HG03469 (cell line): ENCODE measurements around the gene CDHR3.
"Not testable (repeated sequence)": the region's sequence is repeated elsewhere in the genome, so short reads cannot be mapped to it uniquely, and the experiment has no call there.

Source experiments
- ATAC-seq: cut with Tn5 transposase; IDR thresholded peaks from one replicate; pipeline ENCODE4 v1.9.1; 2021; ENCODE audit warnings: mild to moderate bottlenecking, moderate library complexity, moderate number of reproducible peaks; ENCODE audit not compliant: unreplicated experiment

Gene CDHR3

GRCh38 chr7:105963038-105963667, at the start of gene CDHR3:
CDHR3 (plus strand) TSS chr7:105963264; CDS start chr7:105963319, 55 bp downstream.
- no peak for ATAC-seq

GRCh38 chr7:105913947-105914346, 49.1 kb upstream of the CDHR3 start:
- no peak for ATAC-seq

- no peak for ATAC-seq
Measured at GRCh38 chr7:105916603-105917002, 46.5 kb upstream of the CDHR3 start.

GRCh38 chr7:105917659-105918058, 45.4 kb upstream of the CDHR3 start:
- ATAC-seq: no peak

- no peak for ATAC-seq
Measured at GRCh38 chr7:105920766-105921165, 42.3 kb upstream of the CDHR3 start.

GRCh38 chr7:105924945-105925344, 38.1 kb upstream of the CDHR3 start:
- ATAC-seq: no peak

GRCh38 chr7:105926131-105926530, 36.9 kb upstream of the CDHR3 start:
- ATAC-seq: no peak

- ATAC-seq: no peak
Measured at GRCh38 chr7:105931179-105931578, 31.9 kb upstream of the CDHR3 start.

GRCh38 chr7:105932835-105933477, 30.1 kb upstream of the CDHR3 start:
- ATAC-seq: no peak

GRCh38 chr7:105934572-105935185, 28.4 kb upstream of the CDHR3 start:
- ATAC-seq: no peak

GRCh38 chr7:105935250-105935649, 27.8 kb upstream of the CDHR3 start:
- ATAC-seq: no peak

GRCh38 chr7:105937411-105937810, 25.7 kb upstream of the CDHR3 start:
- no peak for ATAC-seq

GRCh38 chr7:105940109-105940508, 23.0 kb upstream of the CDHR3 start:
- ATAC-seq: no peak

GRCh38 chr7:105941596-105941995, 21.5 kb upstream of the CDHR3 start:
- no peak for ATAC-seq

GRCh38 chr7:105943486-105943885, 19.6 kb upstream of the CDHR3 start:
- no peak for ATAC-seq

- no peak for ATAC-seq
Measured at GRCh38 chr7:105945848-105946247, 17.2 kb upstream of the CDHR3 start.

GRCh38 chr7:105951597-105951996, 11.5 kb upstream of the CDHR3 start:
- no peak for ATAC-seq

GRCh38 chr7:105952917-105953595, 10.0 kb upstream of the CDHR3 start:
- ATAC-seq: no peak

- ATAC-seq: no peak
Measured at GRCh38 chr7:105954711-105955110, 8.4 kb upstream of the CDHR3 start.

- ATAC-seq: not testable (repeated sequence)
Measured at GRCh38 chr7:105955651-105956466, 7.2 kb upstream of the CDHR3 start.

- ATAC-seq: no peak
Measured at GRCh38 chr7:105958012-105958411, 5.1 kb upstream of the CDHR3 start.
